Peyer's patch (tissue), 4 donors: ENCODE results near the gene UMODL1.

Source experiments
- CTCF ChIP-seq, 6 experiments: fragments of 450-650 bp in 4 of 6; fragments of 200-600 bp in 2 of 6; sonication (generic) in 1 of 6; IDR thresholded peaks; one replicate each; pipeline ENCODE4 v1.5.1; 2017 to 2019; ENCODE audit warnings: antibody characterized with exemption in 6 of 6, mild to moderate bottlenecking in 3 of 6, moderate library complexity in 1 of 6
- POLR2A ChIP-seq, 2 donors: fragments of 450-650 bp; IDR thresholded peaks; one replicate each; pipeline ENCODE4 v1.5.1; 2017; ENCODE audit warnings: antibody characterized with exemption in 2 of 2, mild to moderate bottlenecking in 2 of 2, moderate library complexity in 2 of 2

GRCh38 chr21:42125571-42126544, 54.7 kb downstream of the UMODL1 start:
- TF ChIP-seq CTCF (IDR thresholded peaks at IDR 0.05): no peak
- no peak for TF ChIP-seq POLR2A (IDR thresholded peaks at IDR 0.05)
